GM12892 (cell line): ENCODE results near the gene TMC6.

Experiments
- POLR2A ChIP-seq: IDR thresholded peaks from 2 replicates; pipeline ENCODE4 v1.6.1; 2011; ENCODE audit warnings: low read depth, low read length, control low read depth
- POLR2AphosphoS5 ChIP-seq: IDR thresholded peaks from 2 replicates; pipeline ENCODE4 v1.6.1; 2011; ENCODE audit warnings: low read depth, low read length, control low read depth

DNA sequence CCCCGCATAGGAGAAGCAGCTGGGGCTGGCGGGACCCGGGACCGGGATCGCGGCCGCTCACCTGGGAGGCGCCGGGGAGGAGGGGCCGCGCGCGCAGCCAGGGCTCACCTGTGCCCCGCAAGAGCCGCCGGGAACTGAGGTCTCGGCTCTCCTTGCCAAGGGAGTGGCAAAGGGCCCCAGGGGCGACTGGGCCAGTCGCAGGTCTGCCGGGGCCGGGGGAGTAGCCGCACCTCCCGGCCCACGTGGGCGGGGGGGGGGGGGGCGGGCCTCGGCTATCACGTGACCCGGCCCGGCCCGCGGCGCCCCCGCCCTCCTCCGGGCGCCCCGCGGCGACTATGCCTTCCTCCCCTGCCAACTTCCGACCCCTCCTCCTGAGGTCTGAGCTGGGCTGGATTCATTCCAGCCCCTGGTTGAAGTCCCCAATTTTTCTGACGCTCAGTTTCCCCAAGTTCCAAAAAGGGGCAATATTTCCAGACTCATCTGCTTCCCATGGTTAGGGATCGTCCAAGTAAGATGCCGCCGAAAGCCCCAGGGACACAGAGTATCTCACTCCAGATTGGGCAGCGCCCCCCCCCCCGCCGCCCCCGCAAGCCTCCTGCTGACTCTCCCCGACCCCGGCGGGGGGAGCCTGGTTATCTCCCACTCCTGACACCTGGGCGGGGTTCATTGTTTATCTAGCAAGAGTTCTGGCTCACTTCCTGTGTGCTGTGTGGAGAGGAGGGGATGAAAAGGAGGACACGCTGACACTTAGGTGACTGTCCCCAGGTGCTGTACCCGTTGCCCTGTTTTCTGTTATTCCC is at the start of gene TMC6:
- TF ChIP-seq POLR2A (peak; percentile 44; the same call in 1 of the 2 replicates), POLR2AphosphoS5 (peak; percentile 16; the same call in 1 of the 2 replicates)
